Glutamatergic neuron (in vitro differentiated cells): ENCODE results near the gene NCF2. TPM values are rescaled to one million over a fixed set of nuclear protein-coding genes. Genes with fewer than 3 reads are reported as not detected.
A peak's percentile ranks its signal among the peaks of the same experiment; 100 is the strongest.

Source experiments
- DNase-seq: peaks from one replicate; pipeline ENCODE4 v3.0.0; 2022
- H3K27ac Mint-ChIP-seq: one replicate; pipeline ENCODE4 v1.8.0; 2020; ENCODE audit warnings: mild to moderate bottlenecking, mixed read lengths, inconsistent platforms; ENCODE audit not compliant: unreplicated experiment
- H3K27me3 Mint-ChIP-seq: one replicate; pipeline ENCODE4 v1.8.0; 2020; ENCODE audit warnings: mild to moderate bottlenecking, moderate library complexity, mixed read lengths, inconsistent platforms; ENCODE audit not compliant: unreplicated experiment
- H3K36me3 Mint-ChIP-seq: one replicate; pipeline ENCODE4 v1.8.0; 2020; ENCODE audit warnings: mild to moderate bottlenecking, mixed read lengths, inconsistent platforms; ENCODE audit not compliant: unreplicated experiment
- H3K4me1 Mint-ChIP-seq: one replicate; pipeline ENCODE4 v1.8.0; 2020; ENCODE audit warnings: mild to moderate bottlenecking, low read depth, mixed read lengths, inconsistent platforms; ENCODE audit not compliant: unreplicated experiment
- H3K4me3 Mint-ChIP-seq: one replicate; pipeline ENCODE4 v1.8.0; 2020; ENCODE audit warnings: mild to moderate bottlenecking, mixed read lengths, inconsistent platforms; ENCODE audit not compliant: unreplicated experiment
- H3K9me3 Mint-ChIP-seq: one replicate; pipeline ENCODE4 v1.8.0; 2020; ENCODE audit warnings: mild to moderate bottlenecking, moderate library complexity, mixed read lengths, inconsistent platforms; ENCODE audit not compliant: unreplicated experiment
- CTCF ChIP-seq: fragments of 200-600 bp; sonication (generic); IDR thresholded peaks from one replicate; pipeline ENCODE4 v1.5.0; 2021; ENCODE audit not compliant: partially characterized antibody, unreplicated experiment
- total RNA-seq: library from RNA; stranded (reverse); fragmentation: NEBNext Ultra II Directional; extraction: Animal tissue kit (Norgen Biotek cat#: 25700); gene quantifications from one replicate; pipeline ENCODE4 v1.2.1, GENCODE V29; 2021; ENCODE audit not compliant: unreplicated experiment

The NCF2 gene
- total RNA-seq, 1 donor from 2014 or later: not detected

- DNase-seq: no peak
- Mint-ChIP-seq H3K4me3 (no peak overlapping the region), H3K36me3 (peaks cover 5% of the 10 kb centered on the region), H3K9me3 (no peaks in the 10 kb centered on the region), H3K4me1 (peaks cover 18% of the 10 kb centered on the region), H3K27me3 (peaks cover 3% of the 10 kb centered on the region), H3K27ac (no peak overlapping the region)
- no peak for TF ChIP-seq CTCF
Measured at GRCh38 chr1:183600136-183600535, 9.9 kb upstream of the NCF2 start.

GRCh38 chr1:183598386-183598785 is 8.1 kb upstream of the NCF2 start:
- Mint-ChIP-seq H3K27ac (peak overlapping the region; percentile 79), H3K4me3 (peak overlapping the region; percentile 26), H3K27me3 (no peaks in the 10 kb centered on the region), H3K36me3 (peaks cover 5% of the 10 kb centered on the region), H3K4me1 (peaks cover 23% of the 10 kb centered on the region), H3K9me3 (no peaks in the 10 kb centered on the region)
- TF ChIP-seq CTCF: no peak
- DNase-seq: no peak

- H3K27me3 Mint-ChIP-seq: no peaks in the 10 kb centered on the region
- H3K9me3 Mint-ChIP-seq: no peaks in the 10 kb centered on the region
- peaks cover 5% of the 10 kb centered on the region for H3K36me3 Mint-ChIP-seq
- peaks cover 29% of the 10 kb centered on the region for H3K4me1 Mint-ChIP-seq
- no peak for TF ChIP-seq CTCF
- H3K27ac Mint-ChIP-seq: peak overlapping the region; percentile 79
- H3K4me3 Mint-ChIP-seq: peak overlapping the region; percentile 26
- no peak for DNase-seq
Measured at GRCh38 chr1:183597656-183598347, 7.5 kb upstream of the NCF2 start.

- Mint-ChIP-seq H3K4me3 (no peak overlapping the region), H3K27ac (no peak overlapping the region), H3K36me3 (peaks cover 5% of the 10 kb centered on the region), H3K9me3 (no peaks in the 10 kb centered on the region), H3K4me1 (peaks cover 30% of the 10 kb centered on the region), H3K27me3 (no peaks in the 10 kb centered on the region)
- no peak for TF ChIP-seq CTCF
- DNase-seq: no peak
Measured at GRCh38 chr1:183596500-183596899, 6.2 kb upstream of the NCF2 start.

GRCh38 chr1:183595537-183595936 is 5.3 kb upstream of the NCF2 start:
- Mint-ChIP-seq H3K9me3 (no peaks in the 10 kb centered on the region), H3K4me1 (peaks cover 30% of the 10 kb centered on the region), H3K27me3 (no peaks in the 10 kb centered on the region), H3K4me3 (no peak overlapping the region), H3K36me3 (peaks cover under 1% of the 10 kb centered on the region), H3K27ac (no peak overlapping the region)
- no peak for TF ChIP-seq CTCF
- DNase-seq: no peak
